Muscle of arm (tissue), 12 donors: ENCODE measurements around the gene TYMS. TPM values are rescaled to one million over a fixed set of nuclear protein-coding genes. Genes with fewer than 3 reads are reported as not detected.
A peak's percentile ranks its signal among the peaks of the same experiment; 100 is the strongest.

Source experiments
- DNase-seq: peaks from one replicate; pipeline ENCODE4 v3.0.0-alpha.2; 2013
- polyA plus RNA-seq, 12 donors: library from polyadenylated mRNA; unstranded; fragments of 120-200 nt; gene quantifications; one replicate each; pipeline ENCODE4 v1.2.1, GENCODE V29; 2013; ENCODE audit not compliant: insufficient read length in 12 of 12

TYMS gene
- polyA plus RNA-seq, 12 donors, result 41.3 to 594 (median 61.2) TPM

- DNase-seq, result no peak
Observed at GRCh38 chr18:709771-710170, 52.3 kb downstream of the TYMS start.

- DNase-seq, result no peak
Observed at GRCh38 chr18:710418-711300, 53.2 kb downstream of the TYMS start.

- no peak for DNase-seq
Observed at GRCh38 chr18:711310-711656, 53.8 kb downstream of the TYMS start.

- DNase-seq, result peak; percentile 78
Observed at GRCh38 chr18:711657-712400, 54.4 kb downstream of the TYMS start.

GRCh38 chr18:712401-713134, 55.1 kb downstream of the TYMS start, which contains the start of gene ENOSF1:
ENOSF1 (minus strand) TSS chr18:712630; CDS start chr18:712587, 43 bp downstream.
- peak; percentile 80 for DNase-seq

GRCh38 chr18:713135-713490, 55.7 kb downstream of the TYMS start:
- no peak for DNase-seq

GRCh38 chr18:715626-716025, 58.2 kb downstream of the TYMS start:
- DNase-seq, result no peak

GRCh38 chr18:717003-717402, 59.5 kb downstream of the TYMS start:
- DNase-seq, result no peak

Other genes starting within 250 kb of the TYMS start
- 100 to 1,000 TPM in 1 of 12 donors, 10 to 100 TPM in 10, not detected in 1; 32.2 to 101 (median 50.3) TPM for gene COLEC12, start 157.0 kb upstream of the TYMS start, polyA plus RNA-seq
- gene CETN1, start 77.3 kb upstream of the TYMS start, polyA plus RNA-seq, result not detected
- gene CLUL1, start 60.7 kb upstream of the TYMS start, polyA plus RNA-seq, result 1 to 10 TPM in 2 of 12 donors, under 1 TPM in 8, not detected in 2; 0.34 to 2.3 (median 0.84) TPM
- gene ENOSF1, start 55.0 kb downstream of the TYMS start, polyA plus RNA-seq, result 10 to 100 TPM in 11 of 12 donors, not detected in 1; 14.8 to 68.3 (median 26.1) TPM
- 10 to 100 TPM in 11 of 12 donors, not detected in 1; 42.7 to 67.3 (median 62.1) TPM for gene YES1, start 154.6 kb downstream of the TYMS start, polyA plus RNA-seq
- gene ADCYAP1, start 247.2 kb downstream of the TYMS start, polyA plus RNA-seq, result 1 to 10 TPM in 1 of 12 donors, under 1 TPM in 9, not detected in 2; 0.22 to 1.1 (median 0.78) TPM